SK-N-SH (cell line): ENCODE results near the gene DCBLD1. TPM values are rescaled to one million over a fixed set of nuclear protein-coding genes. Genes with fewer than 3 reads are reported as not detected.

Experiments
- CTCF ChIA-PET: fragments of 300-600, 350-600 bp; formaldehyde crosslinking; extraction: SDS; loops from one replicate; lab custom pipeline; 2021; lab: Yijun Ruan, JAX
- POLR2A ChIA-PET: fragments of 350-600 bp; sonication (Branson Sonifier 250); formaldehyde crosslinking; extraction: SDS; loops from one replicate; lab custom pipeline; 2020; ENCODE audit warnings: antibody characterized with exemption, inconsistent platforms; lab: Yijun Ruan, JAX
- DNase-seq: peaks from one replicate; pipeline ENCODE4 v3.0.0; 2012
- H2AFZ ChIP-seq: fragments of 200-600 bp; sonication (generic); 2 replicates; pipeline ENCODE4 v1.8.1; 2016; ENCODE audit warnings: antibody characterized with exemption, mild to moderate bottlenecking, low read depth
- H3F3A ChIP-seq: fragments of 200-600 bp; sonication (generic); replicated peaks from 2 replicates; pipeline ENCODE3; 2016; ENCODE audit warnings: antibody characterized with exemption, mild to moderate bottlenecking; ENCODE audit not compliant: insufficient read depth
- H3K27ac ChIP-seq, 2 experiments: fragments of 200-500 bp in 1 of 2; fragments of 200-600 bp in 1 of 2; sonication (Bioruptor generic) in 1 of 2; sonication (generic), shearing (Covaris generic) in 1 of 2; 2 replicates each; pipeline versions ENCODE4 v1.5.1 to v1.6.1; 2014 to 2016; ENCODE audit warnings: low read depth in 2 of 2, inconsistent platforms in 1 of 2, low read length in 1 of 2, mild to moderate bottlenecking in 1 of 2, mixed read lengths in 1 of 2
- H3K27me3 ChIP-seq: fragments of 200-600 bp; sonication (generic), shearing (Covaris generic); 2 replicates; pipeline ENCODE4 v1.6.1; 2016; ENCODE audit warnings: mixed run types; ENCODE audit not compliant: insufficient read depth
- H3K36me3 ChIP-seq, 2 experiments: fragments of 200-500 bp in 1 of 2; fragments of 200-600 bp in 1 of 2; sonication (Bioruptor generic) in 1 of 2; sonication (generic) in 1 of 2; replicated peaks in 1 of 2; 2 replicates each; pipeline versions ENCODE3 to v1.5.1; 2014 to 2016; ENCODE audit warnings: low read length in 1 of 2, mild to moderate bottlenecking in 1 of 2; ENCODE audit not compliant: insufficient read depth in 2 of 2, control insufficient read depth in 1 of 2
- H3K4me1 ChIP-seq, 2 experiments: fragments of 200-500 bp in 1 of 2; fragments of 200-600 bp in 1 of 2; sonication (Bioruptor generic) in 1 of 2; sonication (generic), shearing (Covaris generic) in 1 of 2; 2 replicates each; pipeline versions ENCODE4 v1.5.1 to v1.6.1; 2014 to 2016; ENCODE audit warnings: low read depth in 1 of 2, low read length in 1 of 2, mixed run types in 1 of 2; ENCODE audit not compliant: insufficient read depth in 2 of 2, control insufficient read depth in 1 of 2
- H3K4me2 ChIP-seq: fragments of 200-600 bp; sonication (generic), shearing (Covaris generic); 2 replicates; pipeline ENCODE4 v1.6.1; 2017; ENCODE audit warnings: mixed run types
- H3K4me3 ChIP-seq, 2 experiments: fragments of 200-500 bp in 1 of 2; fragments of 200-600 bp in 1 of 2; sonication (Bioruptor generic) in 1 of 2; sonication (generic), shearing (Covaris generic) in 1 of 2; 2 replicates each; pipeline versions ENCODE4 v1.5.1 to v1.8.1; 2014 to 2016; ENCODE audit warnings: low read depth in 2 of 2, inconsistent platforms in 1 of 2, low read length in 1 of 2, mild to moderate bottlenecking in 1 of 2, mixed read lengths in 1 of 2, moderate library complexity in 1 of 2
- H3K79me2 ChIP-seq: fragments of 200-600 bp; sonication (generic); 2 replicates; pipeline ENCODE4 v1.8.1; 2017; ENCODE audit warnings: mild to moderate bottlenecking; ENCODE audit not compliant: insufficient read depth
- H3K9ac ChIP-seq: fragments of 200-600 bp; sonication (generic); 2 replicates; pipeline ENCODE4 v1.6.1; 2017; ENCODE audit warnings: mixed run types
- H3K9me2 ChIP-seq: fragments of 200-600 bp; sonication (generic); 2 replicates; pipeline ENCODE4 v1.6.1; 2017; ENCODE audit warnings: mixed run types
- H3K9me3 ChIP-seq: fragments of 200-600 bp; sonication (generic); 2 replicates; pipeline ENCODE4 v1.6.1; 2017; ENCODE audit warnings: mixed run types, mild to moderate bottlenecking, moderate library complexity
- H4K20me1 ChIP-seq: fragments of 200-600 bp; sonication (generic); 2 replicates; pipeline ENCODE4 v1.6.1; 2017; ENCODE audit warnings: mild to moderate bottlenecking, mixed run types; ENCODE audit not compliant: insufficient read depth
- FOXM1 ChIP-seq: IDR thresholded peaks from 2 replicates; pipeline ENCODE4 v1.4.0; 2012; ENCODE audit warnings: low read depth, mild to moderate bottlenecking
- NFIC ChIP-seq: IDR thresholded peaks from 2 replicates; pipeline ENCODE4 v1.4.0; 2012; ENCODE audit warnings: borderline replicate concordance
- WGBS: methylation state at CpG from one replicate; pipeline ENCODE4 v1.1.6; 2017; ENCODE audit warnings: low lambda C conversion rate; 5-methylcytosine and 5-hydroxymethylcytosine counted together
- polyA plus RNA-seq, 3 experiments: library from polyadenylated mRNA; depleted of rRNA; stranded (reverse); fragments of >200 nt; gene quantifications; 2 replicates each; pipeline ENCODE4 v1.2.3, GENCODE V29; 2012
- TF ChIP-seq, protein P1 (sequence below): IDR thresholded peaks from 2 replicates; pipeline ENCODE4; 2012
- TF ChIP-seq, protein P2 (sequence below): IDR thresholded peaks from 2 replicates; pipeline ENCODE4 v1.4.0; 2012; ENCODE audit warnings: low read depth, borderline replicate concordance

The DCBLD1 gene
- polyA plus RNA-seq, 1 of the 3 experiments (the other 2 are of a cell fraction): 82.2 TPM

DNA sequence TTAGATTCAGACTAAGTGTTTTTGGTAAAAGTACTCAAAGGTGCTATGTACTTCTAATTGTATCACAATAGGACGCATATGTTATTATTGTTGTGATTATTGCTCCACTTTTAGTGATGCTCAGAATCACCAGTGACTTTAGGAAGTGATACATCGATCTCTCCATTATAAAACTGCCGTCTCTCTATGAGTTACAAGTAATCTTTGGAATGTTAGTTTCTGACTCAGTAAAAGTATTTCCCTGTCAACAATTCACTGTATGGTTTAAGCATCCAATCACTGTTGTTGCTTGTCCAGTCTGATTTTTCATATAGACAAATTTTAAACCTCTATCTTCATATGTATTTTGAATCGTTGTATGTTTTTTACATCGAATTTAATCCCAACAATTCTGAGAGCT lies 9.4 kb downstream of the DCBLD1 start (continued):
- TF ChIP-seq FOXM1: no peak
- TF ChIP-seq, protein P1, sequence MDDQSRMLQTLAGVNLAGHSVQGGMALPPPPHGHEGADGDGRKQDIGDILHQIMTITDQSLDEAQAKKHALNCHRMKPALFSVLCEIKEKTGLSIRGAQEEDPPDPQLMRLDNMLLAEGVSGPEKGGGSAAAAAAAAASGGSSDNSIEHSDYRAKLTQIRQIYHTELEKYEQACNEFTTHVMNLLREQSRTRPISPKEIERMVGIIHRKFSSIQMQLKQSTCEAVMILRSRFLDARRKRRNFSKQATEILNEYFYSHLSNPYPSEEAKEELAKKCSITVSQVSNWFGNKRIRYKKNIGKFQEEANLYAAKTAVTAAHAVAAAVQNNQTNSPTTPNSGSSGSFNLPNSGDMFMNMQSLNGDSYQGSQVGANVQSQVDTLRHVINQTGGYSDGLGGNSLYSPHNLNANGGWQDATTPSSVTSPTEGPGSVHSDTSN: peak; percentile 60
- TF ChIP-seq NFIC: peak; percentile 11; the same call in 1 of the 2 replicates
- TF ChIP-seq, all 33 proteins: peak for 7

DNA sequence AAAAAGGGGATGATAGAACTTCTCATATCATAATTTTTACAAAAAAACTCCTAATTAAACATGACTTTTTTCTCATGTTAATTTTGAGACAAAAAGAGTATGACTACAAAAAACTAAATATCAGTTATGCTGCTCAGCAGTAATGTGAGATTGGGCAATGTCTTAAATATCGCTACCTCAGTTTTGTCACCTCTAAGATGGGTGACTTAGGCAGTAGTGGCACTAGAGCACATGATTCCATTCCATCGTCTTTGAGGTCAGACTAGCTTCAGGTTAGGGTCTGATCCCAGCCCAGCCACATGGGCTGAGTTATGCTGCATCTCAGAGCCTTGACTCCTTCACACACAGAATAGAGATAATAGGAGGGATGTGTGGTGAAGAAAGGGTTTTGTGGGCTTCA lies 11.0 kb downstream of the DCBLD1 start:
- ChIA-PET CTCF (interaction anchor here (2.1 kb wide), 1 partner anchor 44 kb away, joined by 6 read pairs; no protein-coding TSS in a partner anchor), POLR2A (no interaction called here)
- peak overlapping the region; percentile 73 for H3K4me2 ChIP-seq

DNA sequence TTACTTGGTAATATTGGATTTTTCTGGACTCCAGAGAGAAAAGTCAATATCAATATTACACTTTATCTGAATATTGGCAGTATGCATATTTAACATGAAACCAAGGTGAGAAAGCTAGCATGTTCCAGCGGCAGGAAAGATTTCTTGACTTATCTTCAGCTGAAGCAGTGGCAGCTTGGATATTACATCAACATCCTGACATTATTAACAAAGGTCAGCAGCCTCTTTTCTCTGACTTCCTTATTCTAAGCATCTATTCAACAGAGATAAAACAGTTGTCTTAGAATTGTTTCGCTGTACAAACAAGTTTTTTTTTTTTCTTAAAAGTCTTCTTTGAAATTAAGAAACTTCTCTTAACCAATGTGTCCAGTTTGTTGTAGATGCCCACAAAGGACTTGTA lies 11.8 kb downstream of the DCBLD1 start:
- TF ChIP-seq, protein P2, sequence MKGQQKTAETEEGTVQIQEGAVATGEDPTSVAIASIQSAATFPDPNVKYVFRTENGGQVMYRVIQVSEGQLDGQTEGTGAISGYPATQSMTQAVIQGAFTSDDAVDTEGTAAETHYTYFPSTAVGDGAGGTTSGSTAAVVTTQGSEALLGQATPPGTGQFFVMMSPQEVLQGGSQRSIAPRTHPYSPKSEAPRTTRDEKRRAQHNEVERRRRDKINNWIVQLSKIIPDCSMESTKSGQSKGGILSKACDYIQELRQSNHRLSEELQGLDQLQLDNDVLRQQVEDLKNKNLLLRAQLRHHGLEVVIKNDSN: no peak
- TF ChIP-seq, protein P1: 0 out of 2 replicates have a peak, but pooled peaks have one; percentile 8
- TF ChIP-seq, all 33 proteins: peak for 1
- peaks cover 96% of the 10 kb centered on the region for H3F3A ChIP-seq
- peaks cover 0 to 57% of the 10 kb centered on the region in 2 experiments; a peak in 3 of 4 replicates for H3K4me1 ChIP-seq
- no peak overlapping the region for H2AFZ ChIP-seq
- H3K9ac ChIP-seq: peak overlapping the region; percentile 47; the same call in 1 of the 2 replicates
- no peak overlapping the region for H3K4me3 ChIP-seq
- DNase-seq: no peak
- H3K9me2 ChIP-seq: no peaks in the 10 kb centered on the region
- H4K20me1 ChIP-seq: no peaks in the 10 kb centered on the region
- 50% methylated on average over 2 of the region's 2 CpGs for WGBS
- POLR2A ChIA-PET: no interaction called here
- H3K27ac ChIP-seq: peak overlapping the region; percentile 87 to 97
- peaks cover 90% of the 10 kb centered on the region for H3K79me2 ChIP-seq
- peaks cover 0 to 6% of the 10 kb centered on the region in 2 experiments for H3K36me3 ChIP-seq
- H3K4me2 ChIP-seq: peak overlapping the region; percentile 64
- CTCF ChIA-PET: interaction anchor here (2.1 kb wide), 1 partner anchor 44 kb away, joined by 6 read pairs; no protein-coding TSS in a partner anchor
- H3K27me3 ChIP-seq: no peaks in the 10 kb centered on the region
- H3K9me3 ChIP-seq: no peaks in the 10 kb centered on the region

More for the DNA sequence above, 11.0 kb downstream of the DCBLD1 start:
- peaks cover 92% of the 10 kb centered on the region for H3F3A ChIP-seq
- no peaks in the 10 kb centered on the region for H3K9me3 ChIP-seq
- H3K4me1 ChIP-seq: peaks cover 0 to 56% of the 10 kb centered on the region in 2 experiments
- no peak for TF ChIP-seq FOXM1
- TF ChIP-seq, all 33 proteins: peak for 0
- DNase-seq: no peak
- Histone ChIP-seq H3K27me3 (no peaks in the 10 kb centered on the region), H3K36me3 (peaks cover 0 to 6% of the 10 kb centered on the region in 2 experiments), H3K4me3 (no peak overlapping the region), H3K9me2 (no peaks in the 10 kb centered on the region), H2AFZ (no peak overlapping the region), H3K9ac (peak overlapping the region; percentile 47; the same call in 1 of the 2 replicates), H3K27ac (peak overlapping the region; percentile 87 to 97; a peak in 3 of 4 replicates), H4K20me1 (no peaks in the 10 kb centered on the region), H3K79me2 (peaks cover 90% of the 10 kb centered on the region)
- 66% methylated on average over 2 of the region's 2 CpGs for WGBS
